GM12878 (cell line): Measurements from ENCODE around the gene MGAT3. TPM values are rescaled to one million over a fixed set of nuclear protein-coding genes. Genes with fewer than 3 reads are reported as not detected.

Source experiments
- BHLHE40 ChIP-seq, 2 experiments: fragments of 450-650 bp in 1 of 2; IDR thresholded peaks; 2 replicates each; pipeline ENCODE4 v1.6.1; 2011 to 2017; ENCODE audit warnings: low read depth in 2 of 2, borderline replicate concordance in 1 of 2, improper control_type of control experiment in 1 of 2, low read length in 1 of 2, mild to moderate bottlenecking in 1 of 2
- CBFB ChIP-seq: IDR thresholded peaks from 2 replicates; pipeline ENCODE4 v1.6.1; 2016; ENCODE audit warnings: antibody characterized with exemption, low read depth
- DPF2 ChIP-seq: fragments of 450-650 bp; IDR thresholded peaks from 2 replicates; pipeline ENCODE4 v1.6.1; 2017; ENCODE audit warnings: mild to moderate bottlenecking
- EED ChIP-seq: sonication (generic); IDR thresholded peaks from 2 replicates; pipeline ENCODE4 v1.6.1; 2016; ENCODE audit warnings: antibody characterized with exemption, low read depth
- KDM1A ChIP-seq: fragments of 200-600 bp; sonication (generic); IDR thresholded peaks from 2 replicates; pipeline ENCODE4 v1.6.1; 2016; ENCODE audit warnings: borderline replicate concordance
- MXI1 ChIP-seq: fragments of 150-350 bp; IDR thresholded peaks from 2 replicates; pipeline ENCODE4 v1.6.1; 2011; ENCODE audit warnings: low read depth, mild to moderate bottlenecking, inconsistent platforms, low read length, improper control_type of control experiment
- PML ChIP-seq: IDR thresholded peaks from 2 replicates; pipeline ENCODE4 v1.6.1; 2012; ENCODE audit warnings: low read length, inconsistent platforms
- RBBP5 ChIP-seq: fragments of 200-600 bp; sonication (generic); conservative IDR thresholded peaks from 2 replicates; pipeline ENCODE4 v1.6.1; 2016
- SIX5 ChIP-seq: IDR thresholded peaks from 2 replicates; pipeline ENCODE4 v1.6.1; 2011; ENCODE audit warnings: mild to moderate bottlenecking, low read depth, low read length, moderate library complexity; ENCODE audit not compliant: severe bottlenecking
- SRF ChIP-seq, 2 experiments: IDR thresholded peaks; 2 replicates each; pipeline ENCODE4 v1.6.1; 2011; ENCODE audit warnings: low read depth in 2 of 2, low read length in 2 of 2, mild to moderate bottlenecking in 1 of 2, moderate library complexity in 1 of 2
- ZNF207 ChIP-seq: fragments of 450-650 bp; IDR thresholded peaks from 2 replicates; pipeline ENCODE4 v1.6.1; 2014; ENCODE audit warnings: antibody characterized with exemption, mild to moderate bottlenecking, borderline replicate concordance
- ZSCAN29 ChIP-seq: fragments of 450-650 bp; IDR thresholded peaks from 2 replicates; pipeline ENCODE4 v1.6.1; 2017; ENCODE audit warnings: mild to moderate bottlenecking, moderate library complexity
- polyA plus RNA-seq, 11 experiments: library from polyadenylated mRNA; depleted of rRNA in 4 of 11; unstranded in 6 of 11; stranded (reverse) in 5 of 11; fragments of >200 nt; fragmentation: Nextera tagmentation in 4 of 11; fragmentation: Illumina TruSeq in 1 of 11; extraction: Ambion mirVana in 4 of 11; extraction: Trizol in 1 of 11; gene quantifications; 1 replicate in 1 of 11; 2 replicates in 10 of 11; pipeline versions ENCODE4 v1.2.1 to v1.2.3, GENCODE V29; 2011 to 2016; ENCODE audit warnings: inconsistent platforms in 2 of 11, missing spikeins in 2 of 11, low read depth in 1 of 11
- total RNA-seq, 4 experiments: library from RNA; depleted of rRNA in 3 of 4; stranded (reverse); fragments of >200 nt in 3 of 4; fragmentation: Illumina TruSeq in 1 of 4; extraction: Trizol in 1 of 4; gene quantifications; 2 replicates each; pipeline versions ENCODE4 v1.2.1 to v1.2.3, GENCODE V29; 2013 to 2021
- TF ChIP-seq, protein P1 (sequence below): fragments of 450-650 bp; conservative IDR thresholded peaks from 2 replicates; pipeline ENCODE4 v1.6.1; 2017; ENCODE audit warnings: mild to moderate bottlenecking, moderate library complexity
- TF ChIP-seq, protein P2 (sequence below): fragments of 450-650 bp; formaldehyde crosslinking; IDR thresholded peaks from 2 replicates; pipeline ENCODE4 v1.4.0; 2022; ENCODE audit warnings: mild to moderate bottlenecking, moderate library complexity
- TF ChIP-seq, protein P3 (sequence below): fragments of 450-650 bp; IDR thresholded peaks from 2 replicates; pipeline ENCODE4 v1.6.1; 2018; ENCODE audit warnings: borderline replicate concordance, mild to moderate bottlenecking; ENCODE audit not compliant: partially characterized antibody
- TF ChIP-seq, protein P4 (sequence below): IDR thresholded peaks from 2 replicates; pipeline ENCODE4 v1.6.1; 2012; ENCODE audit warnings: low read depth, low read length, improper control_type of control experiment
- TF ChIP-seq, protein P5 (sequence below): fragments of 450-650 bp; IDR thresholded peaks from 2 replicates; pipeline ENCODE4 v1.6.1; 2016; ENCODE audit warnings: mild to moderate bottlenecking
- TF ChIP-seq, protein P6 (sequence below): fragments of 450-650 bp; IDR thresholded peaks from 2 replicates; pipeline ENCODE4 v1.6.1; 2017; ENCODE audit warnings: borderline replicate concordance

MGAT3 gene
- total and polyA plus RNA-seq, 10 of the 15 experiments (the other 5 are each of a cell fraction or from before 2014, with no cell fraction given) = 0.32 to 40.2 (median 11.9) TPM

DNA sequence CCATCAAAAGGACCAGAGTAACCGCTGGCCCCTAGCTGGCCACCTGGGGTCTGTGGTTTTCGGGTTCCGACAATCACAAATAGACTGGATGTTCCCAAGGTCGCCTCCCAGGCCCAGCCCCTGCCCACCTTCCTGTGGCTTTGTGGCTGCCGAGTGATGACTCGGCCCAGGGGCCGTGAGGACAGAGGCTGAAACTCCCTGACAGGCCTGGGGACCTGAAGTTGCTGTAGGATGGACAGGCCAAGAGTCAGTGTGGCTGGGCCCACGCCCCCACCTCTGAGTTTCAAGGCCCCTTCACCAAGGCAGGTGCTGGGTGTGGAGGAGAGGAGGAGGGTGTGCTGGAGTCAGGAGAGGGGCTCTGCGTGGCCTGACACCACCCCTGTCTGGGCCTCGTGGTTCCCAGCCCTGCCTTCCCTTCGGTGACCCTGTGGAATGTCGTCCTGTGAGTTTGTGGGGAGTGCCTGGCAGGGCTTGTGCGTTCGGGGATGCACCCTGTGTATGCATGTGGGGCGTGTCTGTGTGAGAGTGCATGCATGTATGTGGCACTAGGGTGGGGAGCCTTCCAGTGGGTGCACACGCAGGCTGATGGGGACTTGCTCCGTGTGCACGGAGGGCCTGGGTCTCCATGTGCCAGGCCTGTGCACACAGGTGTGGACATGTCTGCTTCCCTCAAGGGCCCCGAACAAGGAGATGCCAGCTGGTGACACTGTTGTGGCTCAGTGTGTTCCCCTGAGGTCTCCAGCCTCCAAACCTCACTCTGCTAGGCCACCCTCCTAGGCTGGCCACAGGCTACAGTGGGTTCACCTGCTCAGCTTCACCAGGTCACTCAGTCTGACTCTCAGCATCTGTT is 8.4 kb upstream of the MGAT3 start (continued):
- TF ChIP-seq, protein P1, sequence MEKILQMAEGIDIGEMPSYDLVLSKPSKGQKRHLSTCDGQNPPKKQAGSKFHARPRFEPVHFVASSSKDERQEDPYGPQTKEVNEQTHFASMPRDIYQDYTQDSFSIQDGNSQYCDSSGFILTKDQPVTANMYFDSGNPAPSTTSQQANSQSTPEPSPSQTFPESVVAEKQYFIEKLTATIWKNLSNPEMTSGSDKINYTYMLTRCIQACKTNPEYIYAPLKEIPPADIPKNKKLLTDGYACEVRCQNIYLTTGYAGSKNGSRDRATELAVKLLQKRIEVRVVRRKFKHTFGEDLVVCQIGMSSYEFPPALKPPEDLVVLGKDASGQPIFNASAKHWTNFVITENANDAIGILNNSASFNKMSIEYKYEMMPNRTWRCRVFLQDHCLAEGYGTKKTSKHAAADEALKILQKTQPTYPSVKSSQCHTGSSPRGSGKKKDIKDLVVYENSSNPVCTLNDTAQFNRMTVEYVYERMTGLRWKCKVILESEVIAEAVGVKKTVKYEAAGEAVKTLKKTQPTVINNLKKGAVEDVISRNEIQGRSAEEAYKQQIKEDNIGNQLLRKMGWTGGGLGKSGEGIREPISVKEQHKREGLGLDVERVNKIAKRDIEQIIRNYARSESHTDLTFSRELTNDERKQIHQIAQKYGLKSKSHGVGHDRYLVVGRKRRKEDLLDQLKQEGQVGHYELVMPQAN = 0 out of 2 replicates have a peak, but pooled peaks have one; percentile 39
- TF ChIP-seq CBFB (peak; percentile 55; the same call in 1 of the 2 replicates), RBBP5 (no peak), PML (no peak), SIX5 (no peak), ZNF207 (no peak), DPF2 (peak; percentile 37; the same call in 1 of the 2 replicates), ZSCAN29 (no peak), KDM1A (no peak), EED (0 out of 2 replicates have a peak, but pooled peaks have one; percentile 47), SRF (IDR thresholded peaks at IDR 0.05; ENCODE audit: low read depth in 2 of 2, low read length in 2 of 2) (no peak), MXI1 (peak; percentile 67; the same call in 1 of the 2 replicates), BHLHE40 (IDR thresholded peaks at IDR 0.05; ENCODE audit: borderline replicate concordance in 1 of 2, low read depth in 2 of 2, low read length in 1 of 2) (0 out of 4 replicates have a peak, but pooled peaks have one; percentile 3 to 5)
- TF ChIP-seq, protein P2, sequence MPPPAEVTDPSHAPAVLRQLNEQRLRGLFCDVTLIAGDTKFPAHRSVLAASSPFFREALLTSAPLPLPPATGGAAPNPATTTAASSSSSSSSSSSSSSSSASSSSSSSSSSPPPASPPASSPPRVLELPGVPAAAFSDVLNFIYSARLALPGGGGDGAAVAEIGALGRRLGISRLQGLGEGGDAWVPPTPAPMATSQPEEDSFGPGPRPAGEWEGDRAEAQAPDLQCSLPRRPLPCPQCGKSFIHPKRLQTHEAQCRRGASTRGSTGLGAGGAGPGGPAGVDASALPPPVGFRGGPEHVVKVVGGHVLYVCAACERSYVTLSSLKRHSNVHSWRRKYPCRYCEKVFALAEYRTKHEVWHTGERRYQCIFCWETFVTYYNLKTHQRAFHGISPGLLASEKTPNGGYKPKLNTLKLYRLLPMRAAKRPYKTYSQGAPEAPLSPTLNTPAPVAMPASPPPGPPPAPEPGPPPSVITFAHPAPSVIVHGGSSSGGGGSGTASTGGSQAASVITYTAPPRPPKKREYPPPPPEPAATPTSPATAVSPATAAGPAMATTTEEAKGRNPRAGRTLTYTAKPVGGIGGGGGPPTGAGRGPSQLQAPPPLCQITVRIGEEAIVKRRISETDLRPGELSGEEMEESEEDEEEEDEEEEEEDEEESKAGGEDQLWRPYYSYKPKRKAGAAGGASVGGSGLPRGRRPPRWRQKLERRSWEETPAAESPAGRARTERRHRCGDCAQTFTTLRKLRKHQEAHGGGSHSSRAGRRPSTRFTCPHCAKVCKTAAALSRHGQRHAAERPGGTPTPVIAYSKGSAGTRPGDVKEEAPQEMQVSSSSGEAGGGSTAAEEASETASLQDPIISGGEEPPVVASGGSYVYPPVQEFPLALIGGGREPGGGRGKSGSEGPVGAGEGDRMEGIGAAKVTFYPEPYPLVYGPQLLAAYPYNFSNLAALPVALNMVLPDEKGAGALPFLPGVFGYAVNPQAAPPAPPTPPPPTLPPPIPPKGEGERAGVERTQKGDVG = no peak
- TF ChIP-seq, protein P3, sequence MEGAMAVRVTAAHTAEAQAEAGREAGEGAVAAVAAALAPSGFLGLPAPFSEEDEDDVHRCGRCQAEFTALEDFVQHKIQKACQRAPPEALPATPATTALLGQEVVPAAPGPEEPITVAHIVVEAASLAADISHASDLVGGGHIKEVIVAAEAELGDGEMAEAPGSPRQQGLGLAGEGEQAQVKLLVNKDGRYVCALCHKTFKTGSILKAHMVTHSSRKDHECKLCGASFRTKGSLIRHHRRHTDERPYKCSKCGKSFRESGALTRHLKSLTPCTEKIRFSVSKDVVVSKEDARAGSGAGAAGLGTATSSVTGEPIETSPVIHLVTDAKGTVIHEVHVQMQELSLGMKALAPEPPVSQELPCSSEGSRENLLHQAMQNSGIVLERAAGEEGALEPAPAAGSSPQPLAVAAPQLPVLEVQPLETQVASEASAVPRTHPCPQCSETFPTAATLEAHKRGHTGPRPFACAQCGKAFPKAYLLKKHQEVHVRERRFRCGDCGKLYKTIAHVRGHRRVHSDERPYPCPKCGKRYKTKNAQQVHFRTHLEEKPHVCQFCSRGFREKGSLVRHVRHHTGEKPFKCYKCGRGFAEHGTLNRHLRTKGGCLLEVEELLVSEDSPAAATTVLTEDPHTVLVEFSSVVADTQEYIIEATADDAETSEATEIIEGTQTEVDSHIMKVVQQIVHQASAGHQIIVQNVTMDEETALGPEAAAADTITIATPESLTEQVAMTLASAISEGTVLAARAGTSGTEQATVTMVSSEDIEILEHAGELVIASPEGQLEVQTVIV = no peak
- TF ChIP-seq, protein P4, sequence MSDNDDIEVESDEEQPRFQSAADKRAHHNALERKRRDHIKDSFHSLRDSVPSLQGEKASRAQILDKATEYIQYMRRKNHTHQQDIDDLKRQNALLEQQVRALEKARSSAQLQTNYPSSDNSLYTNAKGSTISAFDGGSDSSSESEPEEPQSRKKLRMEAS = no peak; the same call in 1 of the 2 replicates
- TF ChIP-seq, protein P5, sequence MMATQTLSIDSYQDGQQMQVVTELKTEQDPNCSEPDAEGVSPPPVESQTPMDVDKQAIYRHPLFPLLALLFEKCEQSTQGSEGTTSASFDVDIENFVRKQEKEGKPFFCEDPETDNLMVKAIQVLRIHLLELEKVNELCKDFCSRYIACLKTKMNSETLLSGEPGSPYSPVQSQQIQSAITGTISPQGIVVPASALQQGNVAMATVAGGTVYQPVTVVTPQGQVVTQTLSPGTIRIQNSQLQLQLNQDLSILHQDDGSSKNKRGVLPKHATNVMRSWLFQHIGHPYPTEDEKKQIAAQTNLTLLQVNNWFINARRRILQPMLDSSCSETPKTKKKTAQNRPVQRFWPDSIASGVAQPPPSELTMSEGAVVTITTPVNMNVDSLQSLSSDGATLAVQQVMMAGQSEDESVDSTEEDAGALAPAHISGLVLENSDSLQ = peak; percentile 14; the same call in 1 of the 2 replicates
- TF ChIP-seq, protein P6, sequence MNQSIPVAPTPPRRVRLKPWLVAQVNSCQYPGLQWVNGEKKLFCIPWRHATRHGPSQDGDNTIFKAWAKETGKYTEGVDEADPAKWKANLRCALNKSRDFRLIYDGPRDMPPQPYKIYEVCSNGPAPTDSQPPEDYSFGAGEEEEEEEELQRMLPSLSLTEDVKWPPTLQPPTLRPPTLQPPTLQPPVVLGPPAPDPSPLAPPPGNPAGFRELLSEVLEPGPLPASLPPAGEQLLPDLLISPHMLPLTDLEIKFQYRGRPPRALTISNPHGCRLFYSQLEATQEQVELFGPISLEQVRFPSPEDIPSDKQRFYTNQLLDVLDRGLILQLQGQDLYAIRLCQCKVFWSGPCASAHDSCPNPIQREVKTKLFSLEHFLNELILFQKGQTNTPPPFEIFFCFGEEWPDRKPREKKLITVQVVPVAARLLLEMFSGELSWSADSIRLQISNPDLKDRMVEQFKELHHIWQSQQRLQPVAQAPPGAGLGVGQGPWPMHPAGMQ = no peak
